CD8-positive, alpha-beta memory T cell (primary cell): ENCODE results near the gene RNU6-1. TPM values are rescaled to one million over a fixed set of nuclear protein-coding genes. Genes with fewer than 3 reads are reported as not detected.
A peak's percentile ranks its signal among the peaks of the same experiment; 100 is the strongest.

ENCODE experiments used
- CTCF ChIA-PET: fragments of 350-600 bp; sonication (Branson Sonifier 250); formaldehyde crosslinking; loops from one replicate; lab custom pipeline; 2021; ENCODE audit warnings: antibody characterized with exemption; lab: Charles Lee
- POLR2A ChIA-PET: fragments of 350-600 bp; sonication (Branson Sonifier 250); formaldehyde crosslinking; loops from one replicate; lab custom pipeline; 2021; ENCODE audit warnings: antibody characterized with exemption; lab: Charles Lee
- DNase-seq, 5 donors: peaks; one replicate each; pipeline versions ENCODE4 v3.0.0 to v3.0.0-alpha.2; 2020 to 2022; ENCODE audit warnings: mixed read lengths in 1 of 5
- H3K27ac ChIP-seq: one replicate; pipeline ENCODE4 v1.7.0; 2013; ENCODE audit warnings: low read depth, mild to moderate bottlenecking, low read length, moderate library complexity
- H3K27me3 ChIP-seq: 2 replicates; pipeline ENCODE4 v1.7.0; 2013; ENCODE audit warnings: low read length, mild to moderate bottlenecking; ENCODE audit not compliant: insufficient read depth, poor library complexity, severe bottlenecking
- H3K36me3 ChIP-seq: 2 replicates; pipeline ENCODE4 v1.7.0; 2013; ENCODE audit warnings: mild to moderate bottlenecking, low read length, moderate library complexity; ENCODE audit not compliant: insufficient read depth
- H3K4me1 ChIP-seq: 2 replicates; pipeline ENCODE4 v1.7.0; 2013; ENCODE audit warnings: mild to moderate bottlenecking, low read length, moderate library complexity; ENCODE audit not compliant: insufficient read depth
- H3K4me3 ChIP-seq: 2 replicates; pipeline ENCODE4 v1.7.0; 2013; ENCODE audit warnings: mild to moderate bottlenecking, low read length
- H3K9me3 ChIP-seq: 2 replicates; pipeline ENCODE4 v1.7.0; 2013; ENCODE audit warnings: mild to moderate bottlenecking, low read length
- H3K27ac Mint-ChIP-seq, 8 donors: one replicate each; pipeline ENCODE4 v1.8.0; 2020 to 2021; ENCODE audit warnings: mixed read lengths in 8 of 8, mild to moderate bottlenecking in 6 of 8, inconsistent platforms in 3 of 8, moderate library complexity in 3 of 8
- H3K27me3 Mint-ChIP-seq, 2 donors: one replicate each; pipeline ENCODE4 v1.8.0; 2020 to 2021; ENCODE audit warnings: mixed read lengths in 2 of 2, mild to moderate bottlenecking in 1 of 2, moderate library complexity in 1 of 2
- H3K36me3 Mint-ChIP-seq, 3 donors: one replicate each; pipeline ENCODE4 v1.8.0; 2020 to 2021; ENCODE audit warnings: mixed read lengths in 3 of 3, inconsistent platforms in 1 of 3, mild to moderate bottlenecking in 1 of 3
- H3K4me1 Mint-ChIP-seq, 3 donors: one replicate each; pipeline ENCODE4 v1.8.0; 2020 to 2021; ENCODE audit warnings: mixed read lengths in 3 of 3, inconsistent platforms in 1 of 3, mild to moderate bottlenecking in 1 of 3
- H3K4me3 Mint-ChIP-seq, 7 donors: one replicate each; pipeline ENCODE4 v1.8.0; 2020 to 2021; ENCODE audit warnings: mixed read lengths in 7 of 7, mild to moderate bottlenecking in 6 of 7, moderate library complexity in 4 of 7, inconsistent platforms in 2 of 7
- H3K9me3 Mint-ChIP-seq, 5 donors: one replicate each; pipeline ENCODE4 v1.8.0; 2020 to 2022; ENCODE audit warnings: mixed read lengths in 5 of 5, mild to moderate bottlenecking in 3 of 5, moderate library complexity in 2 of 5, inconsistent platforms in 1 of 5
- polyA plus RNA-seq: library from polyadenylated mRNA; unstranded; fragments of 300-500 nt; fragmentation: Illumina TruSeq; gene quantifications from one replicate; pipeline ENCODE4 v1.2.3, GENCODE V29; 2021
- total RNA-seq, 2 experiments: library from RNA; stranded (reverse); gene quantifications; one replicate each; pipeline ENCODE4 v1.2.3, GENCODE V29; 2021

Gene RNU6-1
- total and polyA plus RNA-seq, 3 experiments from 2014 or later = not detected

- peaks cover 0 to 2% (median 0%) of the 10 kb centered on the region in 5 donors for H3K9me3 Mint-ChIP-seq
- peaks cover 30 to 58% (median 36%) of the 10 kb centered on the region in 3 donors for H3K4me1 Mint-ChIP-seq
- Histone ChIP-seq H3K4me3 (no peak overlapping the region), H3K36me3 (no peaks in the 10 kb centered on the region), H3K9me3 (no peaks in the 10 kb centered on the region), H3K27me3 (peaks cover 48% of the 10 kb centered on the region), H3K27ac (no peak overlapping the region), H3K4me1 (peaks cover 15% of the 10 kb centered on the region)
- no peak for DNase-seq
- CTCF ChIA-PET = no interaction called here
- H3K27me3 Mint-ChIP-seq = peaks cover 63 to 84% of the 10 kb centered on the region in 2 donors
- H3K36me3 Mint-ChIP-seq = no peaks in the 10 kb centered on the region
- POLR2A ChIA-PET = no interaction called here
- peak overlapping the region in 5 of 7 donors; percentile 36 to 86 (median 58) for H3K4me3 Mint-ChIP-seq
- peak overlapping the region in 3 of 8 donors; percentile 13 to 70 (median 40) for H3K27ac Mint-ChIP-seq
Observed at GRCh38 chr15:67821784-67822440, 17.9 kb downstream of the RNU6-1 start.

GRCh38 chr15:67820992-67821783 lies 18.7 kb downstream of the RNU6-1 start:
- H3K36me3 ChIP-seq = no peaks in the 10 kb centered on the region
- no peak for DNase-seq
- Mint-ChIP-seq H3K4me3 (peak overlapping the region in 4 of 7 donors; percentile 6 to 58 (median 44)), H3K9me3 (peaks cover 0 to 6% (median 0%) of the 10 kb centered on the region in 5 donors), H3K27ac (peak overlapping the region in 2 of 8 donors; percentile 65 to 70), H3K4me1 (peaks cover 27 to 54% (median 32%) of the 10 kb centered on the region in 3 donors), H3K36me3 (no peaks in the 10 kb centered on the region), H3K27me3 (peaks cover 60 to 87% of the 10 kb centered on the region in 2 donors)
- ChIA-PET CTCF (no interaction called here), POLR2A (no interaction called here)
- peaks cover 15% of the 10 kb centered on the region for H3K4me1 ChIP-seq
- H3K4me3 ChIP-seq = no peak overlapping the region
- H3K9me3 ChIP-seq = no peaks in the 10 kb centered on the region
- no peak overlapping the region for H3K27ac ChIP-seq
- peaks cover 45% of the 10 kb centered on the region for H3K27me3 ChIP-seq

- Mint-ChIP-seq H3K9me3 (peaks cover 0 to 6% (median 4%) of the 10 kb centered on the region in 5 donors), H3K27ac (peak overlapping the region in 3 of 8 donors; percentile 65 to 76 (median 70)), H3K27me3 (peaks cover 55 to 79% of the 10 kb centered on the region in 2 donors), H3K4me1 (peaks cover 25 to 46% (median 28%) of the 10 kb centered on the region in 3 donors), H3K4me3 (no peak overlapping the region), H3K36me3 (no peaks in the 10 kb centered on the region)
- no peaks in the 10 kb centered on the region for H3K9me3 ChIP-seq
- ChIA-PET POLR2A (no interaction called here), CTCF (no interaction called here)
- H3K4me1 ChIP-seq = peaks cover 15% of the 10 kb centered on the region
- no peak overlapping the region for H3K4me3 ChIP-seq
- H3K36me3 ChIP-seq = no peaks in the 10 kb centered on the region
- no peak for DNase-seq
- H3K27ac ChIP-seq = no peak overlapping the region
- peaks cover 42% of the 10 kb centered on the region for H3K27me3 ChIP-seq
Observed at GRCh38 chr15:67820122-67820991, 19.5 kb downstream of the RNU6-1 start.

DNA sequence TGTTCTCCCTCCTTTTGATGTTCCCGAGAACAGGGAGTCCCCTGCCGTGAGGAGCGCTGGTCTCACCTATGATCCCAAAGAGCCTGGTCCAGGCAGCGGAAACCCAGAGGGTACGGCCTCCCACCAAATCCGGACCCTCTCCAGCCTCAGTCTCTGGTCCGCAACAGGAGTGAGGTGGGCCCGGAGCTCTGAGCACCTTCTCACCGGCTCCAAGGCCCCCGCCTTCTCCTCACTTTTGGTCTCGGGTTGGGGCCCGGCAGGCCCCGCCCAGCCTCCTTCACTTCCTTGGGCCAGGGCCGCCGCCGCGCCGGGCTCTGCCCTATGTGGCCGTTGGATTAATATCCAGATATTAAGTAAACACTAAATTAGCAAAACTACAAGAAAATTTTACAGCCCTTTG lies 20.2 kb downstream of the RNU6-1 start:
- H3K27ac Mint-ChIP-seq = no peak overlapping the region

GRCh38 chr15:67818464-67818863 lies 21.4 kb downstream of the RNU6-1 start:
- no peak for DNase-seq
- Mint-ChIP-seq H3K27ac (no peak overlapping the region), H3K4me1 (peaks cover 17 to 27% (median 19%) of the 10 kb centered on the region in 3 donors), H3K27me3 (peaks cover 44 to 63% of the 10 kb centered on the region in 2 donors), H3K4me3 (no peak overlapping the region), H3K9me3 (peaks cover 0 to 6% (median 4%) of the 10 kb centered on the region in 5 donors), H3K36me3 (no peaks in the 10 kb centered on the region)
- POLR2A ChIA-PET = no interaction called here
- CTCF ChIA-PET = no interaction called here
- peaks cover 27% of the 10 kb centered on the region for H3K27me3 ChIP-seq
- no peaks in the 10 kb centered on the region for H3K36me3 ChIP-seq
- no peak overlapping the region for H3K4me3 ChIP-seq
- no peak overlapping the region for H3K27ac ChIP-seq
- no peaks in the 10 kb centered on the region for H3K9me3 ChIP-seq
- H3K4me1 ChIP-seq = no peaks in the 10 kb centered on the region

More for the DNA sequence above, 20.2 kb downstream of the RNU6-1 start:
- CTCF ChIA-PET = no interaction called here
- H3K36me3 Mint-ChIP-seq = no peaks in the 10 kb centered on the region
- Histone ChIP-seq H3K27ac (no peak overlapping the region), H3K36me3 (no peaks in the 10 kb centered on the region), H3K4me3 (no peak overlapping the region), H3K4me1 (peaks cover 12% of the 10 kb centered on the region), H3K27me3 (peaks cover 38% of the 10 kb centered on the region), H3K9me3 (no peaks in the 10 kb centered on the region)
- DNase-seq = no peak
- H3K4me3 Mint-ChIP-seq = peak overlapping the region in 1 of 7 donors; percentile 49
- peaks cover 25 to 39% (median 28%) of the 10 kb centered on the region in 3 donors for H3K4me1 Mint-ChIP-seq
- POLR2A ChIA-PET = no interaction called here
- peaks cover 52 to 75% of the 10 kb centered on the region in 2 donors for H3K27me3 Mint-ChIP-seq
- H3K9me3 Mint-ChIP-seq = peaks cover 0 to 6% (median 4%) of the 10 kb centered on the region in 5 donors

- no peaks in the 10 kb centered on the region for H3K36me3 ChIP-seq
- H3K4me3 Mint-ChIP-seq = no peak overlapping the region
- H3K27me3 ChIP-seq = peaks cover 18% of the 10 kb centered on the region
- peaks cover 34 to 49% of the 10 kb centered on the region in 2 donors for H3K27me3 Mint-ChIP-seq
- H3K4me1 ChIP-seq = no peaks in the 10 kb centered on the region
- ChIA-PET POLR2A (no interaction called here), CTCF (no interaction called here)
- no peaks in the 10 kb centered on the region for H3K9me3 ChIP-seq
- H3K36me3 Mint-ChIP-seq = no peaks in the 10 kb centered on the region
- H3K27ac Mint-ChIP-seq = no peak overlapping the region
- peaks cover 6 to 13% (median 8%) of the 10 kb centered on the region in 3 donors for H3K4me1 Mint-ChIP-seq
- H3K9me3 Mint-ChIP-seq = peaks cover 0 to 6% (median 4%) of the 10 kb centered on the region in 5 donors
- no peak overlapping the region for H3K4me3 ChIP-seq
- no peak for DNase-seq
- no peak overlapping the region for H3K27ac ChIP-seq
Observed at GRCh38 chr15:67816668-67817067, 23.2 kb downstream of the RNU6-1 start.

- Mint-ChIP-seq H3K4me3 (no peak overlapping the region), H3K27ac (no peak overlapping the region), H3K36me3 (no peaks in the 10 kb centered on the region), H3K4me1 (no peaks in the 10 kb centered on the region), H3K27me3 (peaks cover 19 to 34% of the 10 kb centered on the region in 2 donors), H3K9me3 (peaks cover 0 to 6% (median 4%) of the 10 kb centered on the region in 5 donors)
- ChIA-PET POLR2A (no interaction called here), CTCF (no interaction called here)
- H3K27me3 ChIP-seq = peaks cover 7% of the 10 kb centered on the region
- no peaks in the 10 kb centered on the region for H3K9me3 ChIP-seq
- no peak for DNase-seq
- no peak overlapping the region for H3K4me3 ChIP-seq
- no peaks in the 10 kb centered on the region for H3K36me3 ChIP-seq
- no peak overlapping the region for H3K27ac ChIP-seq
- H3K4me1 ChIP-seq = no peaks in the 10 kb centered on the region
Observed at GRCh38 chr15:67815036-67815592, 24.7 kb downstream of the RNU6-1 start.
